ENCODE data around the gene ZCCHC24.

The ZCCHC24 gene

DNA sequence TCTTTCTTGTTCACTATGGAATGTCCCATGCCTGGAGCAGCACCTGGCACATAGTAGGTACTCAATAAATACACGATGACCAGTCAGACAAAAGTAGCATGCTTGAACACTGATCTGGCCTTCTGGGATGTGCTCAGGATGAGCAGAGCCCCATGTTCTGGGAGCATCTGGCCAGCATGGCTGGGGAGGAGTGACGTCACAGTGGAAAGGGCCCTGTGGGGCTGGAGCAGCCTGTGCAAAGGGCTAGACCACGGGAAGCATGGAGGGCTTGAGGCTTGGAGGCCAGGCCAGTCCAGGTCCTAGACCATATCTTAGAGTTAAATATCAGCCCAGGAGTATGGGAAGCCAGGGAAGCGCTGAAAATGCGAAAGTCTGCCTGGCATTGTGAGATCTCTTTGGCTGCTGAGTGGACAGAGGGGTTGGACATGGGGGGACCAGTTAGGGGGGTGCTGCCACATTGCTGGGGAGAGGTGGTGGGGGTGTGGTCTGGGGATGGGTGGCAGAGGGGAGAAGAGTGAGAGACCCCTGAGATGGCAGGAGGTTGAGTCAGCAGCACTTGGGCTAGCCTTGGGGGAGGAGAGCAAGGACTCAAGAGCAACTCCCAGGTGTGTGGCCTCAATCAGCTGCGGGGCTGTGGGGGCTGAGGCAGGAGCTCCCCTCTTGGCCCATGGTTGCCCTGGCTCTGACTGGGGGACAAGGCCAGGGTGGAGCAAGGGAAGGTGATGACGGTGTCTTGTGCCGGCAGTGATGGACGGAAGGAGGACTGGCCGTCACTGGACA is 34.9 kb downstream of the ZCCHC24 start:
- DNase-seq (ENCODE audit: low spot score): no peak

DNA sequence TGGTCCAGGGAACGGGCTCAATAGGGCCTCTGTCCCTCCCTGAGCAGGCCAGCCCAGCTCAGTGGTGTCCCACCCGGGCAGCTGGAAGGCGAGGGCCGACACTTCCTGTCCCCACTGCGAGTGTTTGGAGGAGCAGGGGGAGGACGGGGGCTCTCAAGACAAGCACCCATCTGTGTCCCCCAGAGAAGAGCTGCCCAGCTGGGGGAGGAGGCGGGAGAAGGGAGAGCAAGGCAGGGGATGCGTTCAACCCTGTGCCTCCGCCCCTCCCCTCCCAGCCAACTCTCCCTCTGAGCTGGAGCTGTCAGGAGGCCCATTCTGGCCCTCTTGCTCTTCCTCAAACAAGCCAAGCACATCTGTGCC is 35.7 kb downstream of the ZCCHC24 start:
- DNase-seq (ENCODE audit: low spot score): no peak

DNA sequence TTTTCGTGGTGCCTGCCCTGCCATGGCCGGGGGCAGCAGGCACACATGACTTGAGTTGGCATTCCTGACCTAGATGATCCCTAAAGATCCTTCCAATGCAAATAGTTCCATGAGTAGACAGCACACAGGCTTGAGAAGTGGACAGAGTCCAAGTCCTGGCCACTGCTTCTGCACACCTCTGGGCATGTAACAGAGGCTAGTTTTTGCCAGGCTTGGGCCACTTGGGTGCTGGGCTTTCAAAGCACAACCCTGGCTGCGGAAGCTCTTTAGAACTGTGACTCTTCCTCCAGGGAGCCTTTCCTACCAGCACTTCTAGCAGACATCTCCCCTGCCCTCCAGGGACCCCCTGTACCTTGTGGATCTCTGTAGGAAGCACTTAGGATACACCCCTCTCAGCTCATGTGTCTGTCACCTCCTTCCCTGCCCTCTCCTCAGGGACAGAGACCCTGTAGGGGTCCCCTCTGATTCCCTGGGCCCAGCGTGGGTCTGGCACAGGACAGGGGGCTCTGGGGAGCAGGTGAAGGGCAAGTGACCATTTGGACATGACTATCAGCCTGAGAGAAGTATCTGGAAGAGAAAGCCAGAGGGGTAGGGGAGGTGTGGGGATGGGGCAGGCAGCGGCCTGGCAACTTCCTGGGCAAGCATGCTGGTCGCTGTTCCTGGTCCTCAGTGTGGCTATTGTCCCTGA is 36.2 kb downstream of the ZCCHC24 start:
- DNase-seq (ENCODE audit: low spot score): no peak

DNA sequence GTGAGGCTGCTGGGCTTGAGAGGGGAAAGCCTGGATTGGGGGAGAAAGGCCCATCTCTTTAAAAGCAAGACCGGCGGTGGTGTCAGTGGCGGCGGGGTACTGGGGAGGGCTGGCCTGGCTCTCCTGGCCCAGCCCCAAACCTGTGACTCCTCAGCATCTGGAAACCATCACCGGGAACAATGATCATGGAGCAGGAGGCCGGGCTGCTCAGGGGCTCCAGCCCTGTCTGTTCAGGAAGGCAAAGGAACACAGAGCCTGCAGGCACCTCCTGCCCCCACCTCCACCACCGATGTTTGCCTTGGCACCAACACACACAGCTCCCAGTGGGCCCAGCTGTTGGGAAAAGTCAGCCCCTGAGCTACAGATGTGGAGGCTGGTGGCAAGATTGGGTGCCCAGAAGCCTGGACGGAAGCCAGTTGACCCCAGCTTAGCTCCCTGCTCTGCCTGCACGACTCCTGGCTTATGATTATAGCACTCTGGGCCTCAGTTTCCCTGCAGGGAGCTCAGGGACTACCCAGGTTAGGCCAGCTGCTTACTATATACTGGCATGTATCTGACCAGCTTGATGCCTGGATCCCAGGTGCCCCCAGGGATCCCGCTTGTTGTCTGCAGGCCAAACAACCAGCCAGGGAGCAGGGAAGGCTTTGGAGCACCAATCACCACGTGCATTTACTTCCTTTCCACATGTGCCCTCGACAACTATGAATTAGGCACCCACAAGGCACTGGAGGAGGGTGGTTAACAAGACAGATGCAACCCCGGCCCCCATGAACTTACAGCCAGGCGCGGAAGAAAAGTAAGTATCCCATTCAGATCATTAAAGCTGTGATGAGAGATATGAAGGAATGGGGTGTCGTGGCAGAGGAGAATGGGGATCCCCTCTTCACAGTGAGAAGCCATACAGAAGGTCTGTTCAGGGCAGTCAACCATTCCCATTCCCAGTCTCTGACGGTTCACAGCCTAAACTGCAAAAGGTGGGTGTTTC is 37.3 kb downstream of the ZCCHC24 start:
- DNase-seq (ENCODE audit: low spot score): no peak

DNA sequence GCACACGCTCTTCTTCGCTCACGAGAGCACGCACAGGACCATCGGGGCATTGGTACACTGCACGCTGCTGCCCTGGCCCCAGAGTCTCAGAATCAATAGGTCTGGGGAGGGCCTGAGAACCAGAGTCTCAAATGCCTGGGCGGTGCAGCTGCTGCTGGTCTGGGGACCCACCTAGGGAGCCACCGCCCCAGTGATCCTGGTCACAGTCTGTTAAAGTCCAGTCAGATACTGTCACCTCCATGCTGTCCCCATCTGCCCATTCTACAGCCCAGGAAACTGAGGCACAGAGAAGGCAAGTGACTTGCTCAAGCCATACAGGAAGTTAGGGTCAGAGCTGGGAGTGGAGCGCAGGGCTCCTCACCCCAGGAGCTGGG is 38.0 kb downstream of the ZCCHC24 start:
- DNase-seq (ENCODE audit: low spot score): no peak

DNA sequence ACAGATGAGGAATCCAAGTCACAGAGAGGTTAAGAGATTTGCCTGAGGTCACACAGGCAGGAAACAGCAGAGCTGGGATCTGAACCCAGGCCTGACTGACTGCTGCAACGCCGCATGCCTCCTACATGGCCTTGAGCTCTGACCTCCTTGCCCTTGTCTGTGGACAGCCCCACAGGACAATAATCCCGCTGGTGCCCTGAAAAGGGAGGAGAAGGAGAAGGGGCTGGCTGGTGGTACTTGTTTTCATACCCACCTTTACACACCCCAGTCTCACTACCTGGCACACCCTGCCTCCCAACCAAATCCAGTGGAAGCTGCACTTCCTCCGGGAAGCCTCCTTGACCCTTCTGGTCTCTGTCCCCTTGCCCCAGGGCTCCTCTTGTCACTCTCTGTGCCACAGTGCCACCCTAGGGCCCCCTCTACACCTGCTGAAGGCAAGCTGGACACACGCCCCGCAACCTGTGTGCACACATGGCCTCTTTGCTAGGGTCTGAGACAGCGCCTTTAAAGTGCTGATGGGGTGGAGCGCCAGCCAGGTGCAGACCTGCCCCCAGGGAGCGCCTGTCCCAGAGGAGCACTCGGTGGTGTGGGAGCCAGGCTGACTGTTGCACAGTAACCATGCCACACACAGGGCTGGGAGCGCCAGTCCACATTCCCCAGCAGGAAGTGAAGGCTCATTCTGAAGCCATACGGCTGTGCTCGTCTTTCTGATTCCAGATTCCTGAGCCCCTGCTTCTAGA is 38.6 kb downstream of the ZCCHC24 start:
- no peak for DNase-seq (ENCODE audit: low spot score)

DNA sequence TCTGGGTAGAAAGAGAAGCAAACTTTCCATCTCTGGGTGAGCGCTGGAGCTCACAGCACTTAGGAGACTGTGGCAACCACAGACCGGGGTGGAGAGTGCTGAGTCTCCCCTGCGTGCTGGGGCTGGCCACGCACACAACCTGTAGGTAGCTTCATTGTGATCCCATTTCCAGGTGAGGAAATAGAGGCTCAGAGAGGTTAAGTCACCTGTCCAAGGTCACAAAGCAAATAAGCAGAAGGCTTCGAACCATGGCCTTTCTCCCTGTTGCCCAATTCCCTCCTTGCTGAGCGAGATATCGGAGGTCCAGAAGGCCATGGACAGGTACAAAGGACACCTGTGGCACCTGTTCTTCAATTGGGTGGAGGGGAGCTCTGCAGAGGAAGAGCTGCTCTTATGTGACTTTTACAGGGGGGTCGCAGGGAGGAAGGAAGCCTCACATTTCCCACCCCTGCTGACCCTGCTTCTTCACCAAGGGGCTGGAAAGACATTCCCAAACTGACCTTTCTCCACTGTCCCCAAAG is 39.4 kb downstream of the ZCCHC24 start:
- DNase-seq (ENCODE audit: low spot score): no peak

DNA sequence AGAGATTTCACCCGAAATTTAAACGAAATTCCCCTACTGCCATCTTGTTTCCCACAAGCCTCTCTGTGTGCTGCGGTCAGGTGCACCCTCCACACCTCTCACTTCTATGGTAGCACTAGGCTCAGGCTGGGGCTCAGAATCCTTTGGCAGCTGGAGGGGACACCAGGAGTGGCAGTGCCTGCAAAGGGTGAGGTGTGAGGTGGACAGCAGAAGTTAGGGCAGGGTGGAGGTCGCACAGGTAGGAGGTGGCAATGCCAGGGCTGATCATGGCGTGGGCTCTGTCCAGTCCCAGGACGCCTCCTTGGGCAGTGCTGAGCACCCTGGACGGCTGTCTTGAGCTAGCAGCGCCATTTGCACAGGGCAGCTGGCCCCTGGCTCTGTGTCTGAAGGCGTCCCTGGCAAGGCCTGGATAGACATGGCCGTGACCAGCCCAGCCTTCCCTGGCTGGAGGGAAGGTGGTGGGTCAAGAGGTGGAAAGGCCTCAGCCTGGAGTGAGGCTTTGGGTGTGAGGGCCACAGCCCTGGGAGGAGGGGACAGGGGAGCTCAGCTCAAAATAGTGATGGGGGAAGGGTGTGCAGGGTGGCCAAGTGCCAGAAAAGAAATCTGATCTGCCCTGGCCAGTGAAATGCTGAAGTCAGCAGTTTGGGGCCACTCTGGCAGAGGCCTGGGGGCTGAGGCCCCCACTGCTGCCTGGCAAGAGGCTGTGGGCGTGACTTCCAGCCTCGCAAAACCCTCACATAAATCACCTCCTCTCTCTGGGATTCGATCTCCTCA is 40.0 kb downstream of the ZCCHC24 start:
- DNase-seq (ENCODE audit: low spot score): no peak

DNA sequence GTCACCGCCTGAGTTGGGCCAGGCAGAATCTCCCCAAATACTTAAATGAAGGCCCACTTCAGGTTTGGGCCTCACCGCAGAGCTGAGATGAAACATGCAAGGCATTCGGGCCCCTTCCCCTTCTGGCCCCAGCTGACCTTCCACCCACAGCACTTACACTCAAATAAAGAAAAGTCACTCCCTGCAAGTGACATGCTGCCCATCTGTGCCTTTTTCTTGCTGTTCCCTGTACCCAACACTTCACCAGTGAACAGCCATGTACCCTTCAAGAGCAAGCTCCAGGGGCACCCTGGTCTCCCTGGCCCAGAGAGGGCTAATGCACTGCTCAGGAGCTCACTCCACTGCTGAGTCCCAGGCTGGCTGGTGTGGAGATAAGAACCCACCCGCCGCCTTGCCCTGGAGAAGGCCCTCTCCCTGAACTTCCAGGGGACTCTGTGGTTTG is 40.7 kb downstream of the ZCCHC24 start:
- no peak for DNase-seq (ENCODE audit: low spot score)

DNA sequence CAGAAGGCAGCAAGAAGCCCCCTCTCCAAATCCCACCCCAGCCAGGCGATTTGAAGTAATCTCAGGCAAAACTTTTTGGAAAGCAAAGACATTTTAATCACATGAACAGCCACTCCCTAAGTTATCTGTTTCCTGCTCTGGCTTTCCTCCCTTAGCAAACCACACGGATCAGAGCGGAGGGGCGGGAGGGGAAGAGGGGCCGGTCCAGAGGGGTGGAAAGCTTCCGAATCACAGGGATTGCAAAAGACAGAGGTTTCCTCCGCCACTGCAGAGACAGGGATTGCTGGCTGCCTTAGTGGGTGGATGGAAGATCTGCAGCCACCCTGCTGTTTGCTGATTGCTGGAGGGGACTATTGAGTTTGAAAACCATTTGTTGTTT is 41.2 kb downstream of the ZCCHC24 start:
- peak; percentile 25 for DNase-seq (ENCODE audit: low spot score)

DNA sequence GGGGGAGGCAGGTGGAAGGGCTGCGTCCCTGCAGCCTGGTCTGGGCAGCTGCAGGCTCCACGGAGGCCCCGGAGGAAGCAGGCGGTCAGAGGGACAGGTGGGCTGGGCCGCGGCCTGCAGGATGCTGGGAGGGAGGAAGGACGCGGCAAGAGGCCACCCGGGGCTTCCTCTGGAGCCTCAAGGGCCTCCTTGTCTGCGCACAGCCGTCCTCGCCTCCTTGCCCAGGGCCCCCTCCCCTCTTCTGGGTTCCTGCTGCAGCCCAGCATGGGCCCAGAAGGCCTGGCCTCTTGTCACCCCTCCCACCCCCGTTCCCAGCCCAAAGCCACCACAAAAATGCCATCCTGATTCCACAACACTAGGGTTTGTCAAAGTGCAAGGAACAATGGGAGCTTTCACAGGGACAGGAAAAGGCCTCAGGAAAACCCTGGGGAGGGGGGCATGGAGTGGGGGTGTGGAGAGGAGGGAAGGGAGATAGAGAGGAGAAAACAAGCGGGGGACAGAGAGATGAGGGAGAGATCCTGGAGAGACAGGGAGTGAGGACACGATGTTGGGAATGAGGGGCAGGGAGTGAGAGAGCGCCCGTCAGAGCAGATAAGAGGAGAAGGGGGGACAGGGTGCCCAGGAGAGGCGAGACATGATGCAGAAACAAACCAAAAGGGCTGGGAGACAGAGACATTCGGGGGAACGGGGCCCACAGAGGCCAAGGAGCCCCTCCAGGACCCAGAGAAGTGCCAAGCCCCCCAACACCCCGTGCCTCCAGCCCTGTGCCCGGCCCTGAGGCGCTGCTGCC is 41.8 kb downstream of the ZCCHC24 start:
- DNase-seq (ENCODE audit: low spot score): peak; percentile 74

DNA sequence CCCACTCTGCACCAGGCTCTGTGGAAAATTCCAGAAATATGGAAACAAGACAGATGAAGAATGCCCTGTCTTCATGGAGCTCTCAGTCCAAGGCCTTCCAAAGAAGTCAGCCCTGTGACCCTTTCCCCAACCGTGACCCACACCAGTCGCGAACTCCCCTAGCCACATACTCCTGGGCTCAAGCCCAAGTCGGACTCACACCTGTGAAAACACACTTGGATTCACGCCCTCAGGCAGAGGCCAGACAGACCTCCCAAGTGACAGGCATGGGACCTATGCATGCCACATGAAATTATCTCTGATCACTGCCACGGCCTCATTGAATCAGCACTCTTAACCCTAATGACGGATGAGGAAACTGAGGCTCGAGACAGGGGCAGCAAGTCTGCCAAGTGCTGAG is 42.5 kb downstream of the ZCCHC24 start:
- no peak for DNase-seq (ENCODE audit: low spot score)

DNA sequence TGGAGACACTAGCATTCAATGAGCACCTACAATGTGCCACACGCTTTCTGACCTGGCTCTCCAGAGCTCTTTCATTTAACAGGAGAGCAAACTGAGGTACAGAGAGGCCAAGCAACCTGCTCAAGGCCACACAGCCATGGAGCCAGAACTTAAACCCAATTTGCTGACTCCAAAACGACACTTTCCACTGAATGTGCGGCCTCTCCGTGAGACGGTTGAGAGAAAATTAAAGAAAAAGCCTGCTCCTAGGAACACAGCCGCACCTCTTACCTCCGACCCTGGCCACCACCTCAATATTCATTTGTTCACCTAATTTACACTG is 42.8 kb downstream of the ZCCHC24 start:
- no peak for DNase-seq (ENCODE audit: low spot score)

DNA sequence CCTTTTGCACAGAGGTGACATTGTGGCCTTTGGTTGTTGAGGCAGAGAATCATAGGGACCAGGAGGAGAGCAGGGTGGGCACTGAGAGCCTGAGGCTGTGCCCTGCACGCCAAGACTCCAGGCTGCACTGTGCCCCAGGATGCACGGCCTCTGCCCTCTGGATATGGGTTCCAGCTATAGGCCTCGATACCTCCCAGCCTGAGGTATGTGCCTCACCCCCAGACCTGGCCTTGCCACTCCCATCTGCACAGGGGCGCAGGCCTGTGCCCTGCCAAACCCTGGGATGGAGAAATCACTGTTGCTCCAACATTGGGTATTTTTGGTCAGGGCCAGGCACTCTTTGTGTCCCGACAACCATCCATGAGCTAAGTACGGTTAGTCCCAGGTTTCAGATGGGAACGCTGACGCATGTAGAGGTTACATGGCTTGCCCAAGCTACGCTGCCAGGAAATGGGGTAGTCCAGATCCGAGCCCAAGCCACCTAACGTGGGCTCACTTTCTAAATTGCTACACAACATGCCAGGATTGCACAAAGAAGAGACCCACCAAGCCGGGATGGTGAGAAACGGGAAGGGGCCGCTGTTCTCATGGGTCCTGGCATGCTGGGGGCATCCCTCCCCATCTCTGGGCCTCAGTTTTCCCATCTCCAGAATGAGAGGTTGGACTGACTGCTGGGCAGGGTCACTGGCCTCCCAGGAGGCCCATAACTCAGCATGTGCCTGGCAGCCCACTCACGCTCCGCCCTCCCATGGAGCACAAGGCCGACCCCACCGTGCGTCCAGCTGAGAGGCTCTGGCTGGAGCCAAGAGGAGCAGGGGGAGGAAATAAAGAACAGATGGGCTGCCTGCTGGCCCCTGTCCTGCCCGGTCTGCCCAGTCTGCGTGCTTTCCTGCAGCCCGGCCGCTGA is 44.2 kb downstream of the ZCCHC24 start:
- DNase-seq (ENCODE audit: low spot score): no peak

DNA sequence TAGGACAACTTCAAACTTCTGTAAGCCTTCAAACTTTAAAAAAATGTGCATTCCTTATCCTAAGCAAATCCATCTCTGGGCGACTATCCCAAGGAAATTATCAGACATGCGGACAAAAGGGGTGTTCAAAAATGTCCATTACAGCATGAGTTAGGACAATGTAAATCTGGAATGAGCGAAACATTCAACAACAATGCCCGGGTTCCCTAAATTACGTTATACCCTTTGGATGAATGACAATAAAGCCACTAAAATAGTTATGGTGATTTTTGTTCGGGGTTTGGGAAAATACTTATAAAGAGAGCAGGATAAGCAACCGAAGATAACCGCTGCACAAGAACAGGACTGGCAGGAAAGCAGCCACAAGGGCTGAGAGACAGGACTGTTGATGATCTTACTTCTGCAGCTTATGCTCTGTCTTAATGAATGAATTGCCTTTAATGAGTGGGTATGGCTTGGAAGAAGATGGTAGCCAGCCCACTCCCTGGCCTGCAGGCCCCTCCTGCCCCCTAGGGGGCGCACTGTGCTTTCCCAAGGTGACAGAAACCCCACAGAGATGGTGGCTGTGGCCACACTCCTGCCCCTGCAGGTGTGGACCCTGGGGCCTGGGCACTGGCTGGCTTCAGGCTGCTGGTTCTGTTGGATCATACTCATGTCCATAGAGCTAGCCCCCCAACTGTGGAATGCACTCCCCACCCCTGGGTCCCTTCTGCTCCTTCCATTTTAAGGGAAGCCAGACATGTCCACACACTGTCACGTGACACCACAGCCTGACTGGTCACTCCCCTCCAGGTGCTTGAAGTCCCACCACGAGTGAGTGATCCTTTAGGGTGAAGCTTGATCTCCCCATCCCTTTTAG is 45.0 kb downstream of the ZCCHC24 start:
- peak; percentile 52 for DNase-seq (ENCODE audit: low spot score)

DNA sequence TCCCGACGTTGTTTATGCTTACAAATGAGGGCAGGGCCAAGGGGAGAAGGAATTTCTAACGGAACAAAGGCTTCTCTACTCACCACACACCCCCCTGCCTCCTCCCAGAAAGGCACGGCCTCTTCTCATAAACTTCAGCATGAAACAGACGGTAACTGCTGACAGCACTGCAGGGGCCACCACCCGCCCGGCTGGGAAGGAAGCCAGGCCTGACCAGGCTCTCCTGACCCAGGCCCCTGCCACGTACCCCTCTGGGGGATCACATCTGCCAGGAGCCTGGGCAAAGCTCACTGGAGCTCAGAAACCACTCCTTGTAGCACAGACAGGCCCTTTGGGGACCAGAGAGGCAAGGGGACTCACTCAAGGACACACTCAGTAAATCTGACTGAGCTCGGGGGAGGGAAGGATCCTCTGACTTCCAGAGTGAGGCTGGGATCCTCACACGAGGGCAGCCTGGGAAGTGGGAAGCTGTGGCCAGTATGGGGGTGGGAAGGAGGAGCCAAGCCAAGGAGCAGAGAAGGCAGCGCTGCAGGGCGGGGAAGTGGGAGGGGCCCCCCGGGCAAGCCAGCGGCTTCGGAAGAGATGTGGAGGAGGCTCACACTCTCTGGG is 46.1 kb downstream of the ZCCHC24 start:
- peak; percentile 81 for DNase-seq (ENCODE audit: low spot score)

DNA sequence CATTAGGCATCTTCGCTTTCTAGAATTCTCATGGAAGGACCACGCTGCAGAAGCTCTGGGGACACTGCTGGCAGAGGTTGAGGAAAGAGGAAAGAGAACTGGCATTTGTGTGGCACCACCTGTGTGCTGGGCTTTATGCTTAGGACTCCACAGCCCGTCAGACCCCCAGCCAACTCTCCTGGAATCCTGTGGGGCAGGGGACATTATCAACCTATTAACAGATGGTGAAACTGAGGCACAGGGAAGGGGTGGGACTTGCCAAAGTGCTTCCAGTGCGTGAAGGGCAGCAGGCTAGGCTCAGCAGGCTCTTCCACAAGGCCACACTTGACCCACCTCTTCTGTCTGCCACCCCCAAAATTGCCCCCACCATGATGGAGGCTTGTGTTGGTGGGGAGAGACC is 46.8 kb downstream of the ZCCHC24 start:
- no peak for DNase-seq (ENCODE audit: low spot score)

All from COLO829 (cell line).